Measurements from ENCODE around the gene SEC14L5. TPM values are rescaled to one million over a fixed set of nuclear protein-coding genes. Genes with fewer than 3 reads are reported as not detected.

Gene SEC14L5
- total RNA-seq, 1 donor from 2014 or later: 0.05 TPM

DNA sequence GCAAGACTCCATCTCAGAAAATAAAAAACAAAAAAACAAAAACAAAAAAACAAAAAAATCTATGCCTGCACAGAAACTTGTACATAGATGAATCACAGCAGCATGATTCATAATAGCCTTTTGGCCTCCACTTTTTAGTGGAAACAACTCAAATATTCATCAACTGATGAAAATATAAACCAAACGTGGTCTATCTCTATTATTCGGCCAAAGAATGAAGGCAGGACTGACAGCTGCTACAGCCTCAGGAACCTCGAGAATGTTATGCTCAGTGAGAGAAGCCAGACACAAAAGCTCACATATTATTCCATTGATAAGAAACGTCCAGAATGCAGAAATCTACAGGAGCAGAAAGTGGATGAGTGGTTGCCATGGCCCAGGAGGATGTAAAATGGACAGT is 41.0 kb upstream of the SEC14L5 start:
- Mint-ChIP-seq H3K27ac (ENCODE audit: unreplicated experiment) (no peak overlapping the region), H3K4me3 (ENCODE audit: unreplicated experiment) (no peak overlapping the region), H3K36me3 (ENCODE audit: low read depth, unreplicated experiment) (no peaks in the 10 kb centered on the region), H3K27me3 (ENCODE audit: unreplicated experiment) (peaks cover 3% of the 10 kb centered on the region), H3K9me3 (ENCODE audit: unreplicated experiment) (no peaks in the 10 kb centered on the region), H3K4me1 (ENCODE audit: unreplicated experiment) (no peaks in the 10 kb centered on the region)
- TF ChIP-seq, protein P1, sequence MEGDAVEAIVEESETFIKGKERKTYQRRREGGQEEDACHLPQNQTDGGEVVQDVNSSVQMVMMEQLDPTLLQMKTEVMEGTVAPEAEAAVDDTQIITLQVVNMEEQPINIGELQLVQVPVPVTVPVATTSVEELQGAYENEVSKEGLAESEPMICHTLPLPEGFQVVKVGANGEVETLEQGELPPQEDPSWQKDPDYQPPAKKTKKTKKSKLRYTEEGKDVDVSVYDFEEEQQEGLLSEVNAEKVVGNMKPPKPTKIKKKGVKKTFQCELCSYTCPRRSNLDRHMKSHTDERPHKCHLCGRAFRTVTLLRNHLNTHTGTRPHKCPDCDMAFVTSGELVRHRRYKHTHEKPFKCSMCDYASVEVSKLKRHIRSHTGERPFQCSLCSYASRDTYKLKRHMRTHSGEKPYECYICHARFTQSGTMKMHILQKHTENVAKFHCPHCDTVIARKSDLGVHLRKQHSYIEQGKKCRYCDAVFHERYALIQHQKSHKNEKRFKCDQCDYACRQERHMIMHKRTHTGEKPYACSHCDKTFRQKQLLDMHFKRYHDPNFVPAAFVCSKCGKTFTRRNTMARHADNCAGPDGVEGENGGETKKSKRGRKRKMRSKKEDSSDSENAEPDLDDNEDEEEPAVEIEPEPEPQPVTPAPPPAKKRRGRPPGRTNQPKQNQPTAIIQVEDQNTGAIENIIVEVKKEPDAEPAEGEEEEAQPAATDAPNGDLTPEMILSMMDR (IDR thresholded peaks at IDR 0.05; ENCODE audit: unreplicated experiment): no peak
- DNase-seq (ENCODE audit: low spot score): no peak

DNA sequence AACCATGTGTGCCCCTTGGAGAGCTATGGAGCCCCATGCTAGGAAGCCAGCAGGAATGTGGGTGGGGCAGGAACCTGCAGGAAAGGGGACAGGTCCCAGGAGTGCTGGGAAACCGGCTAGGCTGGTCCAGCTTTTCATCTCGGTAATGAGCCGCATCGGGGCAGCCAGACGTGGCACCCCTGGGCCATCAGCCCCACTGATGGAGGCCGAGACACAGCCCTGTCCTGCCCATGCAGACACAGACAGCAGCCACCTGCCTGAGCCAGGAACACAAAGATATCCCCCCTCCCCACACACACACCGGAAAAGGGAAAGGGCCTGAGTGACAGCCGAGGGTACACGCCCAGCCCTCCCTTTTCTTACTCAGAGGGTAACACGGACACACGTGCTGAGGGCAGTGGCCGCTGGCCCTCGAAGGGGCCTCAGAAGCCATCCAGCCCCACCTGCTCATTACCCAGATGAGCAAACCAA is 39.3 kb upstream of the SEC14L5 start:
- Mint-ChIP-seq H3K27me3 (ENCODE audit: unreplicated experiment) (peaks cover 4% of the 10 kb centered on the region), H3K27ac (ENCODE audit: unreplicated experiment) (no peak overlapping the region), H3K4me1 (ENCODE audit: unreplicated experiment) (no peaks in the 10 kb centered on the region), H3K4me3 (ENCODE audit: unreplicated experiment) (no peak overlapping the region), H3K9me3 (ENCODE audit: unreplicated experiment) (no peaks in the 10 kb centered on the region), H3K36me3 (ENCODE audit: low read depth, unreplicated experiment) (no peaks in the 10 kb centered on the region)
- TF ChIP-seq, protein P1 (IDR thresholded peaks at IDR 0.05; ENCODE audit: unreplicated experiment): no peak
- no peak for DNase-seq (ENCODE audit: low spot score)

- TF ChIP-seq, protein P1 (IDR thresholded peaks at IDR 0.05; ENCODE audit: unreplicated experiment): no peak
- Mint-ChIP-seq H3K9me3 (ENCODE audit: unreplicated experiment) (no peaks in the 10 kb centered on the region), H3K4me3 (ENCODE audit: unreplicated experiment) (no peak overlapping the region), H3K36me3 (ENCODE audit: low read depth, unreplicated experiment) (no peaks in the 10 kb centered on the region), H3K27ac (ENCODE audit: unreplicated experiment) (no peak overlapping the region), H3K4me1 (ENCODE audit: unreplicated experiment) (no peaks in the 10 kb centered on the region), H3K27me3 (ENCODE audit: unreplicated experiment) (peaks cover 7% of the 10 kb centered on the region)
- DNase-seq (ENCODE audit: low spot score): no peak
Observed at GRCh38 chr16:4920826-4921225, 37.3 kb upstream of the SEC14L5 start.

DNA sequence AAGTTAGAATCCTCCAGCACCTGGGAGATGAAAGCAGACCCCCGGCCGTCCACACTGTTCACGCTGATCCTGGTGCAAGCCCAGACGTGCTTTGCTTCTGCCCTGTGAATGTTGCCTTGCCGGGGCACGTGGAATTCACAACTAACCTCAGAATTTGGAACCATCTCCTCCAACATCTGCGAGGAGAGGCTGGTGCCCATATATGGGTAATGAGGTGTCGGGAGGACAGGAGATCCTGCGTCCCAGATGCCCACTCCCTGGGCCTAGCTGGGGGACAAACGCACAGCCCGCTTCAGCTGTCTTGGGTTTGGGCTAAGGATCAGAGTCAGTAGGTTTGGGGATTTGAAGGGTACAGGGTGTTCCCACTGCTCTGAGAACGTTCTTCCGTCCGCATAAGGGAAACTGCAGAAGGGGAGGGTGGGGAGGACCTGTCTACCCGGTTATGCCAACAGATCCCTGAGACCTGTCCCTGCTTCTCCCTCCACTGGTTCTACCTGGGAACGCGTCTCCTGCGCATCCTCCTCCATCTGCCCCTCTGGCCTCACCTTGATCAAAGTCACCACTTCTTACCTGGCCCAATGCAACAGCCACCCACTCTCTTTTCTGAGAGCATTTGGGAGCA is 35.3 kb upstream of the SEC14L5 start:
- Mint-ChIP-seq H3K4me3 (ENCODE audit: unreplicated experiment) (no peak overlapping the region), H3K36me3 (ENCODE audit: low read depth, unreplicated experiment) (peaks cover 4% of the 10 kb centered on the region), H3K27me3 (ENCODE audit: unreplicated experiment) (peaks cover 7% of the 10 kb centered on the region), H3K4me1 (ENCODE audit: unreplicated experiment) (no peaks in the 10 kb centered on the region), H3K27ac (ENCODE audit: unreplicated experiment) (no peak overlapping the region), H3K9me3 (ENCODE audit: unreplicated experiment) (no peaks in the 10 kb centered on the region)
- no peak for DNase-seq (ENCODE audit: low spot score)
- TF ChIP-seq, protein P1 (IDR thresholded peaks at IDR 0.05; ENCODE audit: unreplicated experiment): no peak

GRCh38 chr16:4923853-4924252 is 34.3 kb upstream of the SEC14L5 start:
- Mint-ChIP-seq H3K4me3 (ENCODE audit: unreplicated experiment) (no peak overlapping the region), H3K36me3 (ENCODE audit: low read depth, unreplicated experiment) (peaks cover 4% of the 10 kb centered on the region), H3K27me3 (ENCODE audit: unreplicated experiment) (peaks cover 7% of the 10 kb centered on the region), H3K9me3 (ENCODE audit: unreplicated experiment) (no peaks in the 10 kb centered on the region), H3K4me1 (ENCODE audit: unreplicated experiment) (no peaks in the 10 kb centered on the region), H3K27ac (ENCODE audit: unreplicated experiment) (no peak overlapping the region)
- no peak for DNase-seq (ENCODE audit: low spot score)
- TF ChIP-seq, protein P1 (IDR thresholded peaks at IDR 0.05; ENCODE audit: unreplicated experiment): no peak

All from endothelial cell (in vitro differentiated cells).